Breast epithelium (tissue), 4 donors: ENCODE data around the gene COL7A1. TPM values are rescaled to one million over a fixed set of nuclear protein-coding genes. Genes with fewer than 3 reads are reported as not detected.

Experiments used
- DNase-seq, 2 donors: peaks; one replicate each; pipeline ENCODE4 v3.0.0-alpha.2; 2019; ENCODE audit warnings: low spot score in 2 of 2
- H3K27ac ChIP-seq, 2 donors: fragments of 200-600 bp; sonication (generic) in 1 of 2; one replicate each; pipeline ENCODE4 v1.5.1; 2016 to 2019; ENCODE audit warnings: mild to moderate bottlenecking in 1 of 2
- H3K27me3 ChIP-seq, 2 donors: fragments of 200-600 bp; sonication (generic) in 1 of 2; one replicate each; pipeline versions ENCODE4 v1.5.1 to v1.6.0; 2017 to 2019; ENCODE audit warnings: control low read depth in 1 of 2, mild to moderate bottlenecking in 1 of 2
- H3K36me3 ChIP-seq: fragments of 200-600 bp; one replicate; pipeline ENCODE4 v1.5.1; 2019
- H3K4me1 ChIP-seq, 2 donors: fragments of 200-600 bp; sonication (generic); one replicate each; pipeline ENCODE4 v1.5.1; 2016 to 2019; ENCODE audit warnings: control low read depth in 1 of 2
- H3K4me3 ChIP-seq, 3 donors: fragments of 200-600 bp; sonication (generic); 1 replicate in 2 of 3; 2 replicates in 1 of 3; pipeline ENCODE4 v1.5.1; 2016 to 2019; ENCODE audit warnings: mild to moderate bottlenecking in 3 of 3, moderate library complexity in 2 of 3
- H3K9me3 ChIP-seq, 2 donors: fragments of 200-600 bp; sonication (generic) in 1 of 2; one replicate each; pipeline ENCODE4 v1.5.1; 2016 to 2019; ENCODE audit warnings: control low read depth in 1 of 2
- CTCF ChIP-seq, 3 donors: fragments of 450-650 bp; IDR thresholded peaks; one replicate each; pipeline ENCODE4 v1.5.1; 2016 to 2017; ENCODE audit warnings: antibody characterized with exemption in 3 of 3, mild to moderate bottlenecking in 3 of 3, moderate library complexity in 3 of 3
- POLR2A ChIP-seq: fragments of 450-650 bp; IDR thresholded peaks from one replicate; pipeline ENCODE4 v1.6.1; 2016; ENCODE audit warnings: antibody characterized with exemption, mild to moderate bottlenecking, moderate library complexity
- POLR2AphosphoS5 ChIP-seq, 3 donors: sonication (generic); formaldehyde crosslinking; IDR thresholded peaks; one replicate each; pipeline ENCODE4 v1.6.1; 2017; ENCODE audit warnings: antibody characterized with exemption in 3 of 3
- intact Hi-C: fragments of 100-400 bp; cut with DNase I; formaldehyde crosslinking; loops from one replicate; pipeline ENCODE4 v1.15.1; 2023; ENCODE audit warnings: low total_unique reads
- total RNA-seq, 3 donors: library from RNA; depleted of rRNA; stranded (reverse); fragments of >200 nt; gene quantifications; one replicate each; pipeline ENCODE4 v1.1.0, GENCODE V29; 2016

COL7A1 gene
- 10 to 100 TPM in 2 of 3 donors, under 1 TPM in 1; 0.48 to 18.6 (median 12.5) TPM for total RNA-seq

- Histone ChIP-seq H3K27me3 (peaks cover 0 to 2% of the 10 kb centered on the region in 2 donors), H3K4me3 (peak within 1 kb of the TSS; percentile 33 to 74 (median 56)), H3K36me3 (no peaks in the 10 kb centered on the region), H3K27ac (peak within 1 kb of the TSS; percentile 91 to 94), H3K4me1 (peaks cover 9 to 15% of the 10 kb centered on the region in 2 donors), H3K9me3 (no peaks in the 10 kb centered on the region)
- intact Hi-C loops = no loop called here
- TF ChIP-seq CTCF (IDR thresholded peaks at IDR 0.05) = no peak
- no peak for TF ChIP-seq POLR2A
- TF ChIP-seq POLR2AphosphoS5 (IDR thresholded peaks at IDR 0.05) = no peak
- DNase-seq = no peak
Observed at GRCh38 chr3:48595075-48595525, at the start of gene COL7A1. Gene COL7A1 (minus strand): TSS chr3:48595329. CDS start chr3:48595159, 170 bp downstream.

GRCh38 chr3:48642605-48643004 is 47.5 kb upstream of the COL7A1 start:
- no peaks in the 10 kb centered on the region for H3K4me1 ChIP-seq
- no peaks in the 10 kb centered on the region for H3K9me3 ChIP-seq
- no peaks in the 10 kb centered on the region for H3K27me3 ChIP-seq
- no peak for DNase-seq
- TF ChIP-seq CTCF (IDR thresholded peaks at IDR 0.05) = no peak
- no peak for TF ChIP-seq POLR2AphosphoS5 (IDR thresholded peaks at IDR 0.05)
- no peak for TF ChIP-seq POLR2A
- no peaks in the 10 kb centered on the region for H3K36me3 ChIP-seq
- intact Hi-C loops = no loop called here
- no peak overlapping the region for H3K4me3 ChIP-seq
- no peak overlapping the region for H3K27ac ChIP-seq

GRCh38 chr3:48641396-48641795 is 46.3 kb upstream of the COL7A1 start:
- no peaks in the 10 kb centered on the region for H3K36me3 ChIP-seq
- DNase-seq = no peak
- intact Hi-C loops = no loop called here
- no peaks in the 10 kb centered on the region for H3K27me3 ChIP-seq
- no peak overlapping the region for H3K4me3 ChIP-seq
- no peak overlapping the region for H3K27ac ChIP-seq
- H3K9me3 ChIP-seq = no peaks in the 10 kb centered on the region
- TF ChIP-seq POLR2AphosphoS5 (IDR thresholded peaks at IDR 0.05) = no peak
- TF ChIP-seq CTCF (IDR thresholded peaks at IDR 0.05) = no peak
- TF ChIP-seq POLR2A = no peak
- peaks cover 0 to under 1% of the 10 kb centered on the region in 2 donors for H3K4me1 ChIP-seq

- TF ChIP-seq CTCF (IDR thresholded peaks at IDR 0.05) (no peak), POLR2AphosphoS5 (IDR thresholded peaks at IDR 0.05) (no peak), POLR2A (no peak)
- DNase-seq = no peak
- intact Hi-C loops = no loop called here
Observed at GRCh38 chr3:48639944-48640606, 44.9 kb upstream of the COL7A1 start.

GRCh38 chr3:48637305-48637704 is 42.2 kb upstream of the COL7A1 start:
- no peak for DNase-seq
- Histone ChIP-seq H3K4me3 (no peak overlapping the region), H3K4me1 (peaks cover 0 to 4% of the 10 kb centered on the region in 2 donors), H3K27me3 (no peaks in the 10 kb centered on the region), H3K27ac (no peak overlapping the region), H3K36me3 (no peaks in the 10 kb centered on the region), H3K9me3 (no peaks in the 10 kb centered on the region)
- intact Hi-C loops = no loop called here
- TF ChIP-seq POLR2AphosphoS5 (IDR thresholded peaks at IDR 0.05) (no peak), CTCF (IDR thresholded peaks at IDR 0.05) (no peak), POLR2A (no peak)

More at GRCh38 chr3:48639944-48640606, 44.9 kb upstream of the COL7A1 start:
- Histone ChIP-seq H3K4me1 (peaks cover 0 to 4% of the 10 kb centered on the region in 2 donors), H3K27ac (no peak overlapping the region), H3K9me3 (no peaks in the 10 kb centered on the region), H3K36me3 (no peaks in the 10 kb centered on the region), H3K4me3 (no peak overlapping the region), H3K27me3 (no peaks in the 10 kb centered on the region)
